ENCODE measurements around the gene SRMS. TPM values are rescaled to one million over a fixed set of nuclear protein-coding genes. Genes with fewer than 3 reads are reported as not detected.

The SRMS gene
- not detected in 2 replicates for total RNA-seq

GRCh38 chr20:63547725-63548480, at the start of gene SRMS:
Gene SRMS, minus strand, starts transcription at chr20:63547749. Its CDS starts 286 bp downstream, at chr20:63547463.

GRCh38 chr20:63574156-63574828, 26.7 kb upstream of the SRMS start, which contains the start of gene HELZ2:
Gene HELZ2, minus strand, starts transcription at chr20:63574239. Its CDS starts 1,854 bp downstream, at chr20:63572385.

DNA sequence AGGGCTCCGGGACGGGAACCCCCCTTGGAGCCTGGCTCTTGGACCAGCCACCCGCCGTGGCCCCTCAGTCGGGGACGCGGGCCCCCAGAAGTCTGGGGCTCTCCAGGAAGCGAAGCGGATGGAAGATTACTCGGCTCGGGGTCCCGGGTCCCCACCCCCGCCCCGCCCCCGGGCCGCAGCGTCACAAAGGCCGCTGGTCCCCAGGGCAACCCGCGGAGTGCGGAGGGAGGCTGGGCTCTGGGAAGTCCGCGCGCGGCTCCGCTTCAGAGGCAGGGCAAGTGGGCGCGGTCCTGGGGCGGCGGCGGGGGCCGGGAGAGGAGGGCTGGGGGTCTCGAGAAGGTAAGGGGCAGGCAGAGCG, 6.4 kb upstream of the SRMS start, which contains the start of gene FNDC11:
Gene FNDC11 (plus strand): TSS at position 227 of the 358 bp plus-strand sequence. CDS start 1,505 bp downstream, outside the sequence.

DNA sequence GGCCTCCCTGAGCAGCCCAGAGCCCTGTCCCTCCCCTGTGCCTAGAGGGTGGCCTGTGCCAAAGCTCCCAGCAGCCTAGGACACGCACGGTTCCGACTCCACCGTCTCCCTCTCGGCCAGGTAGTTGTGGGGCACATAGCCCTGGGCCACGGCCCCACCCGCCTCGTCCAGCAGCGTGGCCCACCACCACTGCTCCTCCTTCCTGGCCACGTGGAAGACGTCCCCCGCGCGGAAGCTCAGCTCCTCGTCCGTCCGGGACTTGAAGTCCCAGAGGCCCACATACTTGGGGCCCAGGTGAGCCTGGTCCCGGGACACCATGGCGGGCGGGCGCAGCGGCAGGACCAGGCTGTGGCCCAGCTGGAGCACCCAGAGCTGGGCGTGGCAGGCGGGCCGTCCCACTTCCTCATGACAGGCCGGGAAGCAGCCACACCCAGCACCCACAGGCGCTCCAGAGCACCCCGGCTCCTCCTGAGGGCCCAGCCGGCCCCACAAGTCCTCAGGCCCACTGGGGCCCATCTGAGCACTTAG, 10.5 kb downstream of the SRMS start, which contains the start of gene PTK6:
Gene PTK6 (minus strand): TSS at position 380 of the 528 bp plus-strand sequence. CDS start 62 bp downstream, at position 318.

DNA sequence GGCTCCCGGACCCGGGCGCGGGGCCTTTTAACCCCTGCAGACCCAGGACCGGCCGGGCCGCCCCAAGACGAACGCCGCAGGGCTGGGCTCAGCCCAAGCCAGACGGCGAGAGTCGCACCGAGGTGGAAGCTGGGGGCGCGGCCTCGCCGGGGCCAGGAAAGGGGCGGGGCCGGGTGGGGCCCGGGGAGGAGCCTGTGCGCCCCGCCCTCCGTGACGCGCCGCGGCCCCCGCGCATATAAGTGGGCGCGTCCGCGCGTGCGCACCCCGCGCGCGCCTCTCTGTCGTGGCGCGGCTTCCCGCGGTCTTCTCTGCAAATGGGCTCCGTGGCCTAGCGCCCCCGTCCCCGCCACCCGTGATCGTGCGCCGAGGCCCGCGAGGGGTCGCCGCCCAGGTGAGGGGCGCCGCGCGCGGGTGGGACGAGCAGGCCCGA, 27.0 kb downstream of the SRMS start, which contains the start of gene PPDPF:
Gene PPDPF (plus strand): TSS at position 262 of the 430 bp plus-strand sequence. CDS start 544 bp downstream, outside the sequence.

DNA sequence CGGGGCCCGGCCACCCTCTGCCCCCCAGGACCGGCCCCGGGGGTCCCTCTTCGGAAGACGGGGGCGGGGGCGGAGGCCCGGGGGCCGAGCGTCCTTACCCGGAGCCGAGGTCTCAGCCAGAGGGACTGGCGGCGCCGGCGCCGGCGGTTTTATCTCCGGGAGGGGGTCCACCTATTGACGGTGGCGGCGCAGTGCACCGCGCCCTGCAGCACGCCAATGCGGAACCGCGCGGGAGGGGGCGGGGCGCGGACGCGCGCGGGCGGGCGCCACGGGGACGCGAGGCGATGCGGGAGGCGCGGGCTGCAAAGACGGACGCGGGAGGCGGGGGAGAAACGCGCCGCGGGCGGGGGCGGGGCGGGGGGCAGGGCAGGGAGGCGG, 48.6 kb downstream of the SRMS start, which contains the start of gene EEF1A2:
Gene EEF1A2 (minus strand): TSS at position 124 of the 378 bp plus-strand sequence. CDS start 1,320 bp downstream, outside the sequence.

Other genes starting within 250 kb of the SRMS start
- gene CHRNA4, start 186.4 kb downstream of the SRMS start, total RNA-seq: not detected in 2 replicates
- gene KCNQ2, start 75.1 kb downstream of the SRMS start, total RNA-seq: not detected in 2 replicates
- gene EEF1A2, start 48.7 kb downstream of the SRMS start, total RNA-seq: 3.9 and 8.8 TPM in 2 replicates
- 61.2 and 63.0 TPM in 2 replicates for gene PPDPF, start 27.0 kb downstream of the SRMS start, total RNA-seq
- gene PTK6, start 10.4 kb downstream of the SRMS start, total RNA-seq: 0.18 TPM in 1 of 2 replicates, not detected in the other
- 0.74 and 0.89 TPM in 2 replicates for gene FNDC11, start 6.4 kb upstream of the SRMS start, total RNA-seq
- gene HELZ2, start 26.5 kb upstream of the SRMS start, total RNA-seq: 32.7 and 54.9 TPM in 2 replicates
- gene GMEB2, start 79.4 kb upstream of the SRMS start, total RNA-seq: 8.9 and 13.6 TPM in 2 replicates
- gene STMN3, start 105.7 kb upstream of the SRMS start, total RNA-seq: 2.7 and 6.7 TPM in 2 replicates
- 7.1 and 14.3 TPM in 2 replicates for gene RTEL1, start 110.6 kb upstream of the SRMS start, total RNA-seq
- 16.3 and 95.5 TPM in 2 replicates for gene TNFRSF6B, start 148.9 kb upstream of the SRMS start, total RNA-seq
- 35.3 and 43.2 TPM in 2 replicates for gene ARFRP1, start 160.2 kb upstream of the SRMS start, total RNA-seq
- 19.3 and 23.6 TPM in 2 replicates for gene ZGPAT, start 160.3 kb upstream of the SRMS start, total RNA-seq
- 2.7 and 8.9 TPM in 2 replicates for gene LIME1, start 188.9 kb upstream of the SRMS start, total RNA-seq
- 14.3 and 24.8 TPM in 2 replicates for gene SLC2A4RG, start 192.0 kb upstream of the SRMS start, total RNA-seq

Data from smooth muscle cell of the umbilical artery (primary cell).